OCI-LY1 (cell line): ENCODE data around the gene APPBP2.

Experiments used
- H2AFZ ChIP-seq: fragments of 200-600 bp; sonication (generic), shearing (Covaris generic); 2 replicates; pipeline ENCODE4 v1.6.0; 2014; ENCODE audit warnings: antibody characterized with exemption, mild to moderate bottlenecking, low read length
- H3F3A ChIP-seq: fragments of 200-600 bp; sonication (generic), shearing (Covaris generic); 2 replicates; pipeline ENCODE4 v1.6.0; 2014; ENCODE audit warnings: mild to moderate bottlenecking, antibody characterized with exemption, low read length, moderate library complexity; ENCODE audit not compliant: insufficient read depth
- H3K27ac ChIP-seq: fragments of 200-600 bp; sonication (generic); 2 replicates; pipeline ENCODE4 v1.5.1; 2014; ENCODE audit warnings: low read length, mixed run types, mild to moderate bottlenecking, low read depth; ENCODE audit not compliant: poor library complexity, severe bottlenecking
- H3K27me3 ChIP-seq: fragments of 200-600 bp; sonication (generic); 2 replicates; pipeline ENCODE4 v1.6.0; 2014; ENCODE audit warnings: antibody characterized with exemption, mild to moderate bottlenecking, low read length, moderate library complexity; ENCODE audit not compliant: insufficient read depth
- H3K36me3 ChIP-seq: fragments of 200-600 bp; sonication (generic); 2 replicates; pipeline ENCODE4 v1.6.1; 2014; ENCODE audit warnings: mild to moderate bottlenecking, antibody characterized with exemption, low read length, moderate library complexity, mixed read lengths; ENCODE audit not compliant: insufficient read depth
- H3K4me1 ChIP-seq: fragments of 200-600 bp; sonication (generic); 2 replicates; pipeline ENCODE4 v1.5.1; 2014; ENCODE audit warnings: mild to moderate bottlenecking, low read length, moderate library complexity; ENCODE audit not compliant: insufficient read depth, severe bottlenecking
- H3K4me2 ChIP-seq: fragments of 200-600 bp; sonication (generic), shearing (Covaris generic); 2 replicates; pipeline ENCODE4 v1.6.1; 2014; ENCODE audit warnings: low read length
- H3K4me3 ChIP-seq: fragments of 200-600 bp; sonication (generic); 2 replicates; pipeline ENCODE4 v1.5.1; 2014; ENCODE audit warnings: low read length, low read depth, mild to moderate bottlenecking, mixed read lengths; ENCODE audit not compliant: poor library complexity, severe bottlenecking
- H3K79me2 ChIP-seq: fragments of 200-600 bp; shearing (Covaris generic); 2 replicates; pipeline ENCODE4 v1.6.1; 2016; ENCODE audit warnings: mixed run types, low read length, mixed read lengths; ENCODE audit not compliant: insufficient read depth
- H3K9ac ChIP-seq: fragments of 200-600 bp; sonication (generic), shearing (Covaris generic); 2 replicates; pipeline ENCODE4 v1.6.1; 2014; ENCODE audit warnings: mild to moderate bottlenecking, low read length, mixed read lengths
- H3K9me2 ChIP-seq: fragments of 200-600 bp; sonication (generic), shearing (Covaris generic); 2 replicates; pipeline ENCODE4 v1.6.1; 2014; ENCODE audit warnings: low read depth, mild to moderate bottlenecking, low read length, mixed read lengths
- H3K9me3 ChIP-seq: fragments of 200-600 bp; shearing (Covaris generic); 2 replicates; pipeline ENCODE4 v1.6.1; 2014; ENCODE audit warnings: low read length, mixed read lengths
- H4K20me1 ChIP-seq: fragments of 200-600 bp; sonication (generic), shearing (Covaris generic); 2 replicates; pipeline ENCODE4 v1.6.0; 2016; ENCODE audit warnings: mild to moderate bottlenecking, low read length; ENCODE audit not compliant: insufficient read depth
- CTCF ChIP-seq: fragments of 200-600 bp; sonication (generic), shearing (Covaris generic); IDR thresholded peaks from 2 replicates; pipeline ENCODE4 v1.5.1; 2017; ENCODE audit warnings: mild to moderate bottlenecking, antibody characterized with exemption, low read length, moderate library complexity, mixed read lengths
- EZH2 ChIP-seq: fragments of 200-600 bp; sonication (generic), shearing (Covaris generic); IDR thresholded peaks from 2 replicates; pipeline ENCODE4 v1.8.0; 2017; ENCODE audit warnings: borderline replicate concordance, mixed run types, mild to moderate bottlenecking, antibody characterized with exemption, low read length, moderate library complexity, mixed read lengths

APPBP2 gene

GRCh38 chr17:60403523-60403810 is 122.6 kb downstream of the APPBP2 start:
- Histone ChIP-seq H3K27me3 (no peaks in the 10 kb centered on the region; the same call in 1 of the 2 replicates), H2AFZ (no peak overlapping the region)
- no peak for TF ChIP-seq CTCF
- no peak for TF ChIP-seq EZH2

GRCh38 chr17:60401819-60402218 is 124.2 kb downstream of the APPBP2 start:
- Histone ChIP-seq H3K79me2 (no peaks in the 10 kb centered on the region), H3K9me2 (no peaks in the 10 kb centered on the region), H3K27ac (no peak overlapping the region), H3K4me1 (peaks cover 7% of the 10 kb centered on the region), H3K27me3 (no peaks in the 10 kb centered on the region; the same call in 1 of the 2 replicates), H3F3A (0 out of 2 replicates have a peak, but pooled peaks cover 3% of the 10 kb centered on the region), H3K9me3 (no peaks in the 10 kb centered on the region), H3K4me3 (no peak overlapping the region), H3K9ac (no peak overlapping the region), H3K4me2 (no peak overlapping the region), H2AFZ (no peak overlapping the region), H3K36me3 (no peaks in the 10 kb centered on the region), H4K20me1 (no peaks in the 10 kb centered on the region)
- TF ChIP-seq CTCF = no peak
- no peak for TF ChIP-seq EZH2

More at GRCh38 chr17:60403523-60403810, 122.6 kb downstream of the APPBP2 start:
- no peaks in the 10 kb centered on the region for H3K79me2 ChIP-seq
- H3K4me1 ChIP-seq = no peaks in the 10 kb centered on the region
- H3K9ac ChIP-seq = no peak overlapping the region
- H3K36me3 ChIP-seq = no peaks in the 10 kb centered on the region
- H3K27ac ChIP-seq = no peak overlapping the region
- H3K4me2 ChIP-seq = no peak overlapping the region
- H3K9me3 ChIP-seq = no peaks in the 10 kb centered on the region
- no peaks in the 10 kb centered on the region for H3K9me2 ChIP-seq
- no peak overlapping the region for H3K4me3 ChIP-seq
- H4K20me1 ChIP-seq = no peaks in the 10 kb centered on the region
- no peaks in the 10 kb centered on the region for H3F3A ChIP-seq

- H3K4me3 ChIP-seq = no peak overlapping the region
- H3K36me3 ChIP-seq = no peaks in the 10 kb centered on the region
- H3K9me3 ChIP-seq = no peaks in the 10 kb centered on the region
- peaks cover 7% of the 10 kb centered on the region for H3K4me1 ChIP-seq
- H2AFZ ChIP-seq = no peak overlapping the region
- no peak overlapping the region for H3K9ac ChIP-seq
- peaks cover 5% of the 10 kb centered on the region; the same call in 1 of the 2 replicates for H3K27me3 ChIP-seq
- H3K4me2 ChIP-seq = no peak overlapping the region
- H3F3A ChIP-seq = peaks cover 3% of the 10 kb centered on the region; the same call in 1 of the 2 replicates
- H3K9me2 ChIP-seq = no peaks in the 10 kb centered on the region
- no peak for TF ChIP-seq EZH2
- no peak for TF ChIP-seq CTCF
- H4K20me1 ChIP-seq = no peaks in the 10 kb centered on the region
- no peaks in the 10 kb centered on the region for H3K79me2 ChIP-seq
- no peak overlapping the region for H3K27ac ChIP-seq
Measured at GRCh38 chr17:60398227-60398959, 127.6 kb downstream of the APPBP2 start.
